Adrenal gland (tissue), 12 donors: ENCODE measurements around the gene RBM19. TPM values are rescaled to one million over a fixed set of nuclear protein-coding genes. Genes with fewer than 3 reads are reported as not detected.

ENCODE experiments used
- DNase-seq, 7 donors: peaks; one replicate each; pipeline ENCODE4 v3.0.0-alpha.2; 2019 to 2020
- H3K27ac ChIP-seq, 5 donors: fragments of 200-600 bp; sonication (generic) in 4 of 5; 1 replicate in 3 of 5; 2 replicates in 2 of 5; pipeline versions ENCODE4 v1.5.1 to v1.8.0; 2016 to 2020; ENCODE audit warnings: mild to moderate bottlenecking in 1 of 5
- H3K27me3 ChIP-seq: fragments of 200-600 bp; 2 replicates; pipeline ENCODE4 v1.8.0; 2021
- H3K36me3 ChIP-seq, 2 donors: fragments of 200-600 bp; replicated peaks in 1 of 2; 1 replicate in 1 of 2; 2 replicates in 1 of 2; pipeline versions ENCODE4 v1.5.1 to v1.8.0; 2018 to 2022
- H3K4me1 ChIP-seq, 2 donors: fragments of 200-600 bp; replicated peaks in 1 of 2; 1 replicate in 1 of 2; 2 replicates in 1 of 2; pipeline versions ENCODE4 v1.5.1 to v1.8.0; 2018 to 2021
- H3K4me3 ChIP-seq, 4 donors: fragments of 200-600 bp; sonication (generic) in 3 of 4; one replicate each; pipeline ENCODE4 v1.5.1; 2016 to 2018
- H3K9me3 ChIP-seq, 3 donors: fragments of 200-600 bp; sonication (generic) in 1 of 3; replicated peaks in 1 of 3; 1 replicate in 2 of 3; 2 replicates in 1 of 3; pipeline versions ENCODE4 v1.5.1 to v1.8.0; 2016 to 2021
- POLR2A ChIP-seq, 2 donors: fragments of 450-650 bp; IDR thresholded peaks; one replicate each; pipeline ENCODE4 v1.6.1; 2017; ENCODE audit warnings: antibody characterized with exemption in 2 of 2, mild to moderate bottlenecking in 2 of 2, moderate library complexity in 1 of 2
- WGBS, 4 donors: extraction: QIAGEN DNeasy Blood & Tissue Kit in 2 of 4; methylation state at CpG; one replicate each; pipeline versions ENCODE4 v1.1.5 to v1.1.7; 2013 to 2017; 5-methylcytosine and 5-hydroxymethylcytosine counted together
- intact Hi-C, 2 donors: fragments of 100-400 bp; cut with DNase I; formaldehyde crosslinking; loops; one replicate each; pipeline versions ENCODE4 v1.14.1 to v1.15.0; 2022 to 2023
- polyA plus RNA-seq, 3 donors: library from polyadenylated mRNA; stranded (reverse); fragments of 200-250 nt in 2 of 3; fragments of 350-450 nt in 1 of 3; fragmentation: Illumina TruSeq in 1 of 3; extraction: RNeasy Lipid Tissue Mini Kit (QIAGEN cat#74804) in 1 of 3; gene quantifications; one replicate each; pipeline ENCODE4 v1.2.3, GENCODE V29; 2013 to 2014
- total RNA-seq, 9 donors: library from RNA; depleted of rRNA in 4 of 9; stranded (reverse); fragments of >200 nt in 4 of 9; fragments of 120-200 nt in 1 of 9; fragmentation: NEBNext Ultra II Directional in 1 of 9; extraction: Animal tissue kit (Norgen Biotek cat#: 25700) in 1 of 9; gene quantifications; one replicate each; pipeline versions ENCODE4 v1.1.0 to v1.2.4, GENCODE V29; 2013 to 2023
- TF ChIP-seq, protein P1 (sequence below), 6 experiments: fragments of 450-650 bp in 4 of 6; fragments of 200-600 bp in 2 of 6; sonication (generic) in 1 of 6; IDR thresholded peaks; 1 replicate in 5 of 6; 2 replicates in 1 of 6; pipeline versions ENCODE4 v1.5.1 to v1.8.0; 2016 to 2021; ENCODE audit warnings: antibody characterized with exemption in 6 of 6, mild to moderate bottlenecking in 2 of 6, moderate library complexity in 1 of 6
- donor health status: healthy with polysubstance abuse.
- donor health status: Bipolar disorder and iron deficiency.
- donor health status: DM: yes; HTN: yes; CAD: no.
- donor health status: DM: no; HTN: no; CAD: no.
- donor health status: DM: no; HTN: no; CAD: no.
- donor health status: DM: yes; HTN: yes; CAD: no.

The RBM19 gene
- total and polyA plus RNA-seq, 12 donors = 19.6 to 71.4 (median 33.1) TPM

DNA sequence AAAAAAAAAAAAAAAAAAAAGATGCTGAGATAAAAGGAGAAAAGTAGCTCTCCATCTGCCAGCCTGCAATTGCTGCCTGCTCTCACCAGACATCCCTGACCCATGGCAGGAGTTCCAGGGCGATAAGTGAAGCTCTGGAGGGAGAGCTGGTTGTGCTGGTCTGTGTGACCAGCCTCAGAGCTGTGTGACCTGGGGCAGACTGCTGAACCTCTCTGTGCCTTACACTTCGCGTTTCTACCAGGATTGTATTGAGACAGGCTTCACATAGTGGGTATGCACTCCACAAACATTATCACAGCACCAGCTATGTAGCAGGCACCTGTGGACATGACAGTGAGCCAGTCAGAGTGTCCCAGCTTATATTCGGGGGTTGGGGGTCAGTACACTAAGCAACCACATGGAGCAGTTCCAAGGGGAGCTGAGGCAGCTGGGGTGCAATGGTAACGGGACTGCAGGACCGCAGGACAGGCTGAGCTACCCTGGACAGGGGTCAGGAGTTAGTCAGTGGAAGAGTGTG lies 57.5 kb downstream of the RBM19 start:
- no peaks in the 10 kb centered on the region for H3K9me3 ChIP-seq
- no peak for DNase-seq
- 84 to 97% (median 90%) methylated on average over 6 of the region's 6 CpGs for WGBS, 4 donors
- H3K4me1 ChIP-seq = no peaks in the 10 kb centered on the region
- H3K4me3 ChIP-seq = no peak overlapping the region
- H3K27me3 ChIP-seq = no peaks in the 10 kb centered on the region
- no peak overlapping the region for H3K27ac ChIP-seq
- no peak for TF ChIP-seq POLR2A (IDR thresholded peaks at IDR 0.05)
- TF ChIP-seq, protein P1, sequence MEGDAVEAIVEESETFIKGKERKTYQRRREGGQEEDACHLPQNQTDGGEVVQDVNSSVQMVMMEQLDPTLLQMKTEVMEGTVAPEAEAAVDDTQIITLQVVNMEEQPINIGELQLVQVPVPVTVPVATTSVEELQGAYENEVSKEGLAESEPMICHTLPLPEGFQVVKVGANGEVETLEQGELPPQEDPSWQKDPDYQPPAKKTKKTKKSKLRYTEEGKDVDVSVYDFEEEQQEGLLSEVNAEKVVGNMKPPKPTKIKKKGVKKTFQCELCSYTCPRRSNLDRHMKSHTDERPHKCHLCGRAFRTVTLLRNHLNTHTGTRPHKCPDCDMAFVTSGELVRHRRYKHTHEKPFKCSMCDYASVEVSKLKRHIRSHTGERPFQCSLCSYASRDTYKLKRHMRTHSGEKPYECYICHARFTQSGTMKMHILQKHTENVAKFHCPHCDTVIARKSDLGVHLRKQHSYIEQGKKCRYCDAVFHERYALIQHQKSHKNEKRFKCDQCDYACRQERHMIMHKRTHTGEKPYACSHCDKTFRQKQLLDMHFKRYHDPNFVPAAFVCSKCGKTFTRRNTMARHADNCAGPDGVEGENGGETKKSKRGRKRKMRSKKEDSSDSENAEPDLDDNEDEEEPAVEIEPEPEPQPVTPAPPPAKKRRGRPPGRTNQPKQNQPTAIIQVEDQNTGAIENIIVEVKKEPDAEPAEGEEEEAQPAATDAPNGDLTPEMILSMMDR (IDR thresholded peaks at IDR 0.05) = no peak
- intact Hi-C loops = loop anchor here in 1 of 2 donors (2.0 kb wide), 1 partner anchor 444 kb away; no protein-coding TSS in a partner anchor
- no peaks in the 10 kb centered on the region for H3K36me3 ChIP-seq

DNA sequence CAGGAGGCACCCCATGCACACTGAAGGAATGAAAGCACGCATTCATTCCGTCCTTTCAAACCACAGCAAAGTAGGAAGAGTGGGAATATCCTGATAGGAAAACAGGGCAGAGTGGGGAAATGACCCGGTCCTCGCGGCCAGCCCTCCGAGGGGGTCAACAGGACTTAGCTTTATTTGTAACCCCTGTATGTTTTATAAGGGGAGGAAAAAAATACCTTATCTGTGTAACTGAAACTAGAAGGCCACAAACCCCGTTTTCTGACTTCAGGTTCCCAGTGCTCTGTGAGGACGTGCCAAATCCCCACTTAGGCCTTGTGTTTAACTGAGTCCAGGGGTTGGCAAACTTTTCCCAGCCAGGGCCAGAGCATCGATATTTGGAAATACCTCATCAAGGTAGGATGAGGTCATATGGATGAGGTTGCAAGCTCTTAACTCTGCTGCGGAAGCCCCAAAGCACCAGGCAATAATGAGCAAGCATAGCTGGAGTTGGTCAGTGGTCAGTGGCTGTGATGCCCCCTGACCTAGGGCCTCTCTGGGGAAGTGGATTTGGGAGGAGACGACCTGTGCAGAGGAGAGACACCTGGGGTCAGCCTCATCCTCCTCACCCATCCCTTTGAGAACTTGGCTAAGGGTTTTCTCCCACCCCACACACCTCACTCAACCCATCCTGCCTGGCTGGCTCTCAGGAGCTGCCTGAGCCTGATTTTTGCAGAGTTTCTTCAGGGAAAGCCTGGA lies 58.5 kb downstream of the RBM19 start:
- 91 to 97% (median 95%) methylated on average over 11 of the region's 11 CpGs for WGBS, 4 donors
- no peaks in the 10 kb centered on the region for H3K4me1 ChIP-seq
- no peak for DNase-seq
- no peaks in the 10 kb centered on the region for H3K9me3 ChIP-seq
- TF ChIP-seq, protein P1 (IDR thresholded peaks at IDR 0.05) = no peak
- TF ChIP-seq POLR2A (IDR thresholded peaks at IDR 0.05) = no peak
- H3K36me3 ChIP-seq = no peaks in the 10 kb centered on the region
- no peaks in the 10 kb centered on the region for H3K27me3 ChIP-seq
- no peak overlapping the region for H3K4me3 ChIP-seq
- intact Hi-C loops = loop anchor here in 1 of 2 donors (2.0 kb wide), 1 partner anchor 443 kb away; no protein-coding TSS in a partner anchor
- H3K27ac ChIP-seq = no peak overlapping the region

DNA sequence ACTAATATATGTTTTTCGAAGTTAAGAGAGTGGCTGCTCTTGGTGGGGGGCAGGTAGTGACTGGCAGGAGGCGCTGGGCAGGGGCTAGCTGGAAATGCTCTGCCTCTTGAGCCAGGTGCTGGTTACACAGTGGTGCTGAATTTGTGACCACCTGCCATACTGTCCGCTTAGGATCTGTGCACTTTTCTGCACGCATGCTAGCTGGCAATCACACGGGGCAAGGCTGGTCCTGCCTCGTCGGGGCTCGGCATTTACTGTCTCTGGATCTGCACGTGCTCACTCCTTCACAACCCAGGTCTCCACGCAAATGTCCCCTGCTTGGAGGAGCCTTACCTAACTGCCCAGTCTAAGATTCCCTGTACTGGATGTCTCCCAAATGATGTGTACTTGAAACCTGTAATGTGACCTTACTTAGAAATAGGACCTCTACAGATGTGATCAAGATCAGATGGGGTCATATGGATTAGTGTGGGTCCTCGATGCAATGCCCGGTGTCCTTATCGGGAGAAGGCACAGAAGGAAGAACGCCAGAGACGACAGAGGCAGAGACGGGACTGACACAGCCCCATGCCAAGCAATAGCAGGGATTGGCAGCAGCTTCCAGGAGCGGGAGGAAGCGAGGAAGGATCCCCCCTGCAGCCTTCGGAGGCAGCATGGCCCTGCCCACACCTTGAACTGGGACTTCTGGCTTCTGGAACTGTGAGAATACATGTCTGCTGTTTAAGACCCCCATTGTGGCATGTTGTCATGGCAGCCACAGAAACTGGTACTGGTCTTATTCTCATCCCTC lies 59.5 kb downstream of the RBM19 start:
- intact Hi-C loops = no loop called here
- Histone ChIP-seq H3K27me3 (no peaks in the 10 kb centered on the region), H3K4me3 (no peak overlapping the region), H3K9me3 (no peaks in the 10 kb centered on the region), H3K27ac (no peak overlapping the region), H3K36me3 (no peaks in the 10 kb centered on the region), H3K4me1 (no peaks in the 10 kb centered on the region)
- no peak for TF ChIP-seq POLR2A (IDR thresholded peaks at IDR 0.05)
- TF ChIP-seq, protein P1 (IDR thresholded peaks at IDR 0.05) = no peak
- 91 to 98% (median 96%) methylated on average over 18 to 19 of the region's 19 CpGs for WGBS, 4 donors
- DNase-seq = no peak

DNA sequence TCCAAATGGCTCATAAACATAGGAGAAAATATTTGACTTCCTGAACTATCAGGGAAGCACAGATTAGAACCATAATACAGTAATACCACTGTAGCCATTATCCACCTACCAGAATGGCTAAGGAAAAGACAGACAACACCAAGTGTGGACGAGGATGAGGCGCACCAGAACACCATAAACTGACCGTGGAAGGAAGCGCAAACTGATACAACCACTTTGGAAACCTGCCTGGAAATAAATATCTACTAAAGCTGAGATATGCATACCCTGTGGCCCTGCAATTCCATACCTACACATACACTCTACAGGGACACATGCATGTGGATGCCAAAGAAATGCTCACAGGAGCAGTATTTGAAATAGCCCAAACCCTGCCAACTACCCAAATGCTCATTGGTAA lies 60.3 kb downstream of the RBM19 start:
- no peaks in the 10 kb centered on the region for H3K36me3 ChIP-seq

More for the DNA sequence above, 60.3 kb downstream of the RBM19 start:
- TF ChIP-seq POLR2A (IDR thresholded peaks at IDR 0.05) = no peak
- TF ChIP-seq, protein P1 (IDR thresholded peaks at IDR 0.05) = no peak
- no peak overlapping the region for H3K27ac ChIP-seq
- H3K4me3 ChIP-seq = no peak overlapping the region
- intact Hi-C loops = no loop called here
- H3K4me1 ChIP-seq = no peaks in the 10 kb centered on the region
- 73 to 96% (median 88%) methylated on average over 4 of the region's 4 CpGs for WGBS, 4 donors
- DNase-seq = no peak
- no peaks in the 10 kb centered on the region for H3K9me3 ChIP-seq
- H3K27me3 ChIP-seq = no peaks in the 10 kb centered on the region
